ENCODE results near the gene KYAT1. TPM values are rescaled to one million over a fixed set of nuclear protein-coding genes. Genes with fewer than 3 reads are reported as not detected.
A peak's percentile ranks its signal among the peaks of the same experiment; 100 is the strongest.

KYAT1 gene
- total RNA-seq, 2 donors from 2014 or later = 10.4 to 10.8 TPM

- no peak for DNase-seq
- no peak for ATAC-seq
- intact Hi-C loops (cut with DNase I) = no loop called here
Measured at GRCh38 chr9:128912270-128912853, 30.6 kb upstream of the KYAT1 start.

- ATAC-seq (peak; percentile 70 to 83), DNase-seq (peak; percentile 84)
- intact Hi-C loops (cut with DNase I) = no loop called here
Measured at GRCh38 chr9:128911529-128912035, 29.8 kb upstream of the KYAT1 start.

- intact Hi-C loops (cut with DNase I) = no loop called here
- DNase-seq (no peak), ATAC-seq (no peak)
Measured at GRCh38 chr9:128910906-128911305, 29.2 kb upstream of the KYAT1 start.

- ATAC-seq = no peak
- no peak for DNase-seq
- intact Hi-C loops (cut with DNase I) = no loop called here
Measured at GRCh38 chr9:128909859-128910258, 28.1 kb upstream of the KYAT1 start.

GRCh38 chr9:128908372-128908771, 26.6 kb upstream of the KYAT1 start:
- DNase-seq (peak; percentile 19), ATAC-seq (no peak)
- intact Hi-C loops (cut with DNase I) = no loop called here

- intact Hi-C loops (cut with DNase I) = no loop called here
- DNase-seq (no peak), ATAC-seq (no peak)
Measured at GRCh38 chr9:128906741-128907140, 25.0 kb upstream of the KYAT1 start.

GRCh38 chr9:128905964-128906363, 24.2 kb upstream of the KYAT1 start:
- DNase-seq = no peak
- no peak for ATAC-seq
- intact Hi-C loops (cut with DNase I) = no loop called here

- no peak for ATAC-seq
- DNase-seq = no peak
- intact Hi-C loops (cut with DNase I) = no loop called here
Measured at GRCh38 chr9:128903871-128904620, 22.3 kb upstream of the KYAT1 start.

- ATAC-seq = no peak
- intact Hi-C loops (cut with DNase I) = no loop called here
- peak; percentile 32 for DNase-seq
Measured at GRCh38 chr9:128903079-128903461, 21.3 kb upstream of the KYAT1 start.

GRCh38 chr9:128902351-128903078, 20.8 kb upstream of the KYAT1 start:
- DNase-seq (peak; percentile 64), ATAC-seq (peak; percentile 41 to 45)
- intact Hi-C loops (cut with DNase I) = no loop called here

- intact Hi-C loops (cut with DNase I) = no loop called here
- no peak for ATAC-seq
- DNase-seq = no peak
Measured at GRCh38 chr9:128901822-128902221, 20.1 kb upstream of the KYAT1 start.

GRCh38 chr9:128901379-128901778, 19.6 kb upstream of the KYAT1 start:
- ATAC-seq (no peak), DNase-seq (no peak)
- intact Hi-C loops (cut with DNase I) = no loop called here

GRCh38 chr9:128899566-128900322, 18.0 kb upstream of the KYAT1 start:
- ATAC-seq (peak; percentile 15 to 31), DNase-seq (peak; percentile 45)
- intact Hi-C loops (cut with DNase I) = no loop called here

GRCh38 chr9:128898845-128899565, 17.3 kb upstream of the KYAT1 start:
- ATAC-seq = peak; percentile 33 to 76
- peak; percentile 29 for DNase-seq
- intact Hi-C loops (cut with DNase I) = no loop called here

- intact Hi-C loops (cut with DNase I) = no loop called here
- no peak for ATAC-seq
- no peak for DNase-seq
Measured at GRCh38 chr9:128898382-128898781, 16.6 kb upstream of the KYAT1 start.

GRCh38 chr9:128895556-128895955, 13.8 kb upstream of the KYAT1 start:
- DNase-seq = no peak
- intact Hi-C loops (cut with DNase I) = no loop called here
- peak in 1 of 2 donors; percentile 5 for ATAC-seq

GRCh38 chr9:128894764-128895163, 13.0 kb upstream of the KYAT1 start:
- DNase-seq (no peak), ATAC-seq (no peak)
- intact Hi-C loops (cut with DNase I) = no loop called here

- intact Hi-C loops (cut with DNase I) = no loop called here
- ATAC-seq = no peak
- no peak for DNase-seq
Measured at GRCh38 chr9:128893354-128893753, 11.6 kb upstream of the KYAT1 start.

Data from left cardiac atrium (tissue), 4 donors.